GM12878 (cell line): Measurements from ENCODE around the gene CYSRT1. TPM values are rescaled to one million over a fixed set of nuclear protein-coding genes. Genes with fewer than 3 reads are reported as not detected.

Source experiments
- ATAC-seq: fragments of 200-7000 bp; cut with Tn5 transposase; 3 replicates; pipeline ENCODE4 v1.9.1; 2020; ENCODE audit warnings: mild to moderate bottlenecking, moderate library complexity
- BruUV-seq: library from RNA; stranded (reverse); fragments of 400-500 nt; replicated peaks from 2 replicates; lab custom pipeline; 2021; lab: Mats Ljungman, UMichigan
- CTCF ChIA-PET: fragments of 300-600 bp; sonication (Branson Sonifier 250); formaldehyde crosslinking; extraction: SDS; loops from one replicate; lab custom pipeline; 2021; ENCODE audit warnings: inconsistent platforms; lab: Yijun Ruan, JAX
- POLR2A ChIA-PET: fragments of 350-600 bp; formaldehyde crosslinking; extraction: SDS; loops from one replicate; lab custom pipeline; 2021; ENCODE audit warnings: inconsistent platforms; lab: Charles Lee
- RAD21 ChIA-PET: fragments of 300-600 bp; sonication (Branson Sonifier 250); formaldehyde crosslinking; loops from one replicate; lab custom pipeline; 2023; ENCODE audit warnings: antibody characterized with exemption; ENCODE audit not compliant: unreplicated experiment; lab: Charles Lee
- SMC1A ChIA-PET: fragments of 300-600 bp; sonication (Branson Sonifier 250); formaldehyde crosslinking; loops from one replicate; lab custom pipeline; 2023; ENCODE audit not compliant: unreplicated experiment, uncharacterized antibody; lab: Charles Lee
- DNase-seq: peaks from one replicate; pipeline ENCODE4 v3.0.0-alpha.2; 2011; ENCODE audit warnings: low read depth, low spot score
- FAIRE-seq: peaks from 3 replicates; lab custom pipeline; 2011; peaks lifted over from hg19 to GRCh38; lab: Jason Lieb, UNC
- H2AFZ ChIP-seq: 2 replicates; pipeline ENCODE4 v1.6.0; 2011; ENCODE audit warnings: low read depth, low read length, control low read depth; ENCODE audit not compliant: control insufficient read depth
- H3K27ac ChIP-seq: 2 replicates; pipeline ENCODE4 v1.5.1; 2011; ENCODE audit warnings: control low read depth; ENCODE audit not compliant: control insufficient read depth, insufficient read depth
- H3K27me3 ChIP-seq, 2 experiments: replicated peaks in 1 of 2; 2 replicates each; pipeline versions ENCODE4 v1.6.0 to v1.6.1; 2011; ENCODE audit warnings: low read length in 1 of 2; ENCODE audit not compliant: control insufficient read depth in 2 of 2, insufficient read depth in 2 of 2
- H3K36me3 ChIP-seq, 2 experiments: 2 replicates each; pipeline ENCODE4 v1.5.1; 2011; ENCODE audit warnings: low read length in 1 of 2; ENCODE audit not compliant: control insufficient read depth in 2 of 2, insufficient read depth in 2 of 2
- H3K4me1 ChIP-seq: 2 replicates; pipeline ENCODE4 v1.6.1; 2011; ENCODE audit warnings: mild to moderate bottlenecking, low read length, moderate library complexity, mixed read lengths; ENCODE audit not compliant: control insufficient read depth, insufficient read depth
- H3K4me2 ChIP-seq: 2 replicates; pipeline ENCODE4 v1.6.0; 2011; ENCODE audit warnings: control low read depth; ENCODE audit not compliant: control insufficient read depth, insufficient read depth
- H3K4me3 ChIP-seq: fragments of 200-600 bp; sonication (generic); 2 replicates; pipeline ENCODE4 v1.5.1; 2016
- H3K79me2 ChIP-seq: 2 replicates; pipeline ENCODE4 v1.6.0; 2011; ENCODE audit warnings: low read length; ENCODE audit not compliant: control insufficient read depth, insufficient read depth
- H3K9ac ChIP-seq: 2 replicates; pipeline ENCODE4 v1.8.0; 2011; ENCODE audit warnings: low read length, control low read depth, mixed read lengths; ENCODE audit not compliant: control insufficient read depth, insufficient read depth
- H3K9me3 ChIP-seq: replicated peaks from 3 replicates; pipeline ENCODE4 v1.5.1; 2011; ENCODE audit warnings: mild to moderate bottlenecking, low read length; ENCODE audit not compliant: control insufficient read depth, insufficient read depth
- H4K20me1 ChIP-seq: 2 replicates; pipeline ENCODE4 v1.6.0; 2011; ENCODE audit not compliant: control insufficient read depth, insufficient read depth
- ASH2L ChIP-seq: fragments of 300-600, 200-600 bp; sonication (generic); IDR thresholded peaks from 2 replicates; pipeline ENCODE4 v1.6.1; 2017; ENCODE audit warnings: low read depth, mild to moderate bottlenecking, borderline replicate concordance
- BHLHE40 ChIP-seq, 2 experiments: fragments of 450-650 bp in 1 of 2; IDR thresholded peaks; 2 replicates each; pipeline ENCODE4 v1.6.1; 2011 to 2017; ENCODE audit warnings: low read depth in 2 of 2, borderline replicate concordance in 1 of 2, improper control_type of control experiment in 1 of 2, low read length in 1 of 2, mild to moderate bottlenecking in 1 of 2
- EP300 ChIP-seq, 2 experiments: fragments of 150-350 bp in 1 of 2; IDR thresholded peaks; 2 replicates each; pipeline ENCODE4 v1.6.1; 2011 to 2012; ENCODE audit warnings: low read depth in 2 of 2, low read length in 2 of 2, borderline replicate concordance in 1 of 2, improper control_type of control experiment in 1 of 2, inconsistent platforms in 1 of 2; ENCODE audit not compliant: control insufficient read depth in 1 of 2
- EZH2 ChIP-seq: IDR thresholded peaks from 2 replicates; pipeline ENCODE4 v1.6.1; 2012; ENCODE audit warnings: low read depth, mild to moderate bottlenecking, control low read depth, inconsistent platforms, low read length, borderline replicate concordance; ENCODE audit not compliant: control insufficient read depth
- FOXM1 ChIP-seq: IDR thresholded peaks from 2 replicates; pipeline ENCODE4 v1.6.1; 2012; ENCODE audit warnings: low read depth, mild to moderate bottlenecking, inconsistent platforms, low read length, moderate library complexity
- HDGF ChIP-seq: fragments of 450-650 bp; IDR thresholded peaks from 2 replicates; pipeline ENCODE4 v1.6.1; 2016; ENCODE audit warnings: antibody characterized with exemption
- MYC ChIP-seq: IDR thresholded peaks from 2 replicates; pipeline ENCODE4 v1.6.1; 2011; ENCODE audit warnings: mild to moderate bottlenecking, low read length, moderate library complexity, inconsistent platforms; ENCODE audit not compliant: insufficient read depth, insufficient replicate concordance, insufficient read length, severe bottlenecking
- NFIC ChIP-seq: IDR thresholded peaks from 2 replicates; pipeline ENCODE4 v1.6.1; 2012; ENCODE audit warnings: low read depth, mild to moderate bottlenecking, inconsistent platforms, low read length, moderate library complexity
- RB1 ChIP-seq: fragments of 450-650 bp; formaldehyde crosslinking; IDR thresholded peaks from 2 replicates; pipeline ENCODE4 v1.6.1; 2017; ENCODE audit warnings: mild to moderate bottlenecking, borderline replicate concordance
- RELA ChIP-seq: fragments of 450-650 bp; IDR thresholded peaks from 2 replicates; pipeline ENCODE4 v1.8.0; 2014; ENCODE audit warnings: borderline replicate concordance; ENCODE audit not compliant: partially characterized antibody
- SIN3A ChIP-seq: IDR thresholded peaks from 2 replicates; pipeline ENCODE4 v1.6.1; 2012; ENCODE audit warnings: low read depth, low read length, improper control_type of control experiment
- STAT1 ChIP-seq: fragments of 450-650 bp; conservative IDR thresholded peaks from 2 replicates; pipeline ENCODE4 v1.6.1; 2014; ENCODE audit warnings: antibody characterized with exemption, mild to moderate bottlenecking
- YY1 ChIP-seq: IDR thresholded peaks from 2 replicates; pipeline ENCODE4 v1.6.1; 2011; ENCODE audit warnings: low read depth, mild to moderate bottlenecking, low read length
- WGBS: methylation state at CpG from one replicate; pipeline ENCODE4 v1.1.6; 2016; ENCODE audit warnings: low lambda C conversion rate; ENCODE audit not compliant: insufficient replicate concordance, insufficient coverage; ENCODE audit errors: missing lambda C conversion rate; 5-methylcytosine and 5-hydroxymethylcytosine counted together
- in situ Hi-C: fragments of 300-500 bp; cut with MboI; formaldehyde crosslinking; loops from 9 replicates; pipeline ENCODE4 v1.14.3; 2018; ENCODE audit warnings: mixed read lengths
- intact Hi-C: fragments of 100-400 bp; cut with micrococcal nuclease; formaldehyde crosslinking; loops from one replicate; pipeline ENCODE4 v1.14.2; 2022; ENCODE audit not compliant: unreplicated experiment
- polyA plus RNA-seq, 11 experiments: library from polyadenylated mRNA; depleted of rRNA in 4 of 11; unstranded in 6 of 11; stranded (reverse) in 5 of 11; fragments of >200 nt; fragmentation: Nextera tagmentation in 4 of 11; fragmentation: Illumina TruSeq in 1 of 11; extraction: Ambion mirVana in 4 of 11; extraction: Trizol in 1 of 11; gene quantifications; 1 replicate in 1 of 11; 2 replicates in 10 of 11; pipeline versions ENCODE4 v1.2.1 to v1.2.3, GENCODE V29; 2011 to 2016; ENCODE audit warnings: inconsistent platforms in 2 of 11, missing spikeins in 2 of 11, low read depth in 1 of 11
- total RNA-seq, 4 experiments: library from RNA; depleted of rRNA in 3 of 4; stranded (reverse); fragments of >200 nt in 3 of 4; fragmentation: Illumina TruSeq in 1 of 4; extraction: Trizol in 1 of 4; gene quantifications; 2 replicates each; pipeline versions ENCODE4 v1.2.1 to v1.2.3, GENCODE V29; 2013 to 2021
- TF ChIP-seq, protein P1 (sequence below): fragments of 450-650 bp; IDR thresholded peaks from 2 replicates; pipeline ENCODE4 v1.6.1; 2017; ENCODE audit warnings: antibody characterized with exemption, mild to moderate bottlenecking, moderate library complexity
- TF ChIP-seq, protein P2 (sequence below): fragments of 450-650 bp; IDR thresholded peaks from 2 replicates; pipeline ENCODE4 v1.6.1; 2017; ENCODE audit warnings: borderline replicate concordance
- TF ChIP-seq, protein P3 (sequence below): IDR thresholded peaks from 2 replicates; pipeline ENCODE4 v1.6.1; 2012; ENCODE audit warnings: low read depth, low read length, improper control_type of control experiment
- TF ChIP-seq, protein P4 (sequence below): fragments of 450-650 bp; IDR thresholded peaks from 2 replicates; pipeline ENCODE4 v1.6.1; 2016; ENCODE audit warnings: mild to moderate bottlenecking

The CYSRT1 gene
- total and polyA plus RNA-seq, 10 of the 15 experiments (the other 5 are each of a cell fraction or from before 2014, with no cell fraction given), result 0.24 to 3.6 (median 0.97) TPM; not detected in 1

DNA sequence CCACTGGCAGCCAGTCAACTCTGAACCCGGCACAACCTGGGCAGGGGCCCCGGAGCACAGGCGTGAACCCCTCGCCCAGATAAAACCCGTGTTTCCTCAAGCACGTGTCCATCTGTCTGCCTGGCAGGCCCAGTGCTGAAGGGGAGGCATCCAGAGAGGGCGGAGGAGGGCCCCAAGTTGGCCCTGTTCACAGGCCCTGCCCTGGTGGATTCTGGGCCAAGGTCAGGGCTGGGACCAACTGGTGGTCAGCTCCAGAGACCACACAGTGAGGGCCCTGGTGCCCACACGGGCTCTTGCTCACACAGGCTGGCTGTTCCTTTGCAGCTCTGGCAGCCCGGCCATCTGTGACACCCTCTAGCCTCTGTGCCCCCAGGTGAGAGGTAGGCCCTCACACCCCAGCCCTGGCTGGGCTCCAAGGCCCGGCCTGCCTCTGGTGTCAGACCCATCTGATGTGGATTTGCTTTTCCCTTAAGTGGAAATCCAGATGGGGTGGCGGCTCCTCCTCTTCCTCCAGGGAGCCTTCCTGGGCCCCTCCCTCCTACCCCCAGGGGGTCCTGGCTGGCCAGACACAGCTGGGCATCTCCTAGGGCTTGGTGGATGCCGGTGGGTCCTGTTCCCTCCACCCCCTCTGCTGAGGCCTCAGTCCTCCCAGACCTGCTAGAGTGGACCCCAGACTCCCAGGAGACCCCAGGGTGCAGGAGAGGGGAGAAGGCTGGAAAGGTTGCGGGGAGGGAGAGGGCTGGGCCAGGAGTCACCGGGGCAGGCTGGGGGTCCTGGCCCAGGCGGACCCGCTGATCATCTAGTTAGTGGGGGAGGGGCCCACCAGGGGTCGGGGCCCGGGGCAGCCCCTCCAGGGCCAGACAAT lies 25.6 kb downstream of the CYSRT1 start:
- Histone ChIP-seq H3K27ac (no peak overlapping the region), H3K27me3 (no peaks in the 10 kb centered on the region), H3K79me2 (peaks cover 4% of the 10 kb centered on the region), H3K4me3 (no peak overlapping the region), H2AFZ (no peak overlapping the region), H3K36me3 (no peaks in the 10 kb centered on the region), H3K9me3 (no peaks in the 10 kb centered on the region), H4K20me1 (no peaks in the 10 kb centered on the region), H3K9ac (no peak overlapping the region), H3K4me1 (peaks cover 9% of the 10 kb centered on the region), H3K4me2 (no peak overlapping the region)
- in situ Hi-C loops, result no loop called here
- WGBS, result 50% methylated on average over 14 of the region's 18 CpGs
- intact Hi-C loops, result no loop called here
- SMC1A ChIA-PET, result no interaction called here
- CTCF ChIA-PET, result no interaction called here
- POLR2A ChIA-PET, result no interaction called here
- ATAC-seq (no peak), FAIRE-seq (no peak), DNase-seq (no peak)
- no TSS peak for BruUV-seq
- RAD21 ChIA-PET, result no interaction called here
- TF ChIP-seq, protein P1, sequence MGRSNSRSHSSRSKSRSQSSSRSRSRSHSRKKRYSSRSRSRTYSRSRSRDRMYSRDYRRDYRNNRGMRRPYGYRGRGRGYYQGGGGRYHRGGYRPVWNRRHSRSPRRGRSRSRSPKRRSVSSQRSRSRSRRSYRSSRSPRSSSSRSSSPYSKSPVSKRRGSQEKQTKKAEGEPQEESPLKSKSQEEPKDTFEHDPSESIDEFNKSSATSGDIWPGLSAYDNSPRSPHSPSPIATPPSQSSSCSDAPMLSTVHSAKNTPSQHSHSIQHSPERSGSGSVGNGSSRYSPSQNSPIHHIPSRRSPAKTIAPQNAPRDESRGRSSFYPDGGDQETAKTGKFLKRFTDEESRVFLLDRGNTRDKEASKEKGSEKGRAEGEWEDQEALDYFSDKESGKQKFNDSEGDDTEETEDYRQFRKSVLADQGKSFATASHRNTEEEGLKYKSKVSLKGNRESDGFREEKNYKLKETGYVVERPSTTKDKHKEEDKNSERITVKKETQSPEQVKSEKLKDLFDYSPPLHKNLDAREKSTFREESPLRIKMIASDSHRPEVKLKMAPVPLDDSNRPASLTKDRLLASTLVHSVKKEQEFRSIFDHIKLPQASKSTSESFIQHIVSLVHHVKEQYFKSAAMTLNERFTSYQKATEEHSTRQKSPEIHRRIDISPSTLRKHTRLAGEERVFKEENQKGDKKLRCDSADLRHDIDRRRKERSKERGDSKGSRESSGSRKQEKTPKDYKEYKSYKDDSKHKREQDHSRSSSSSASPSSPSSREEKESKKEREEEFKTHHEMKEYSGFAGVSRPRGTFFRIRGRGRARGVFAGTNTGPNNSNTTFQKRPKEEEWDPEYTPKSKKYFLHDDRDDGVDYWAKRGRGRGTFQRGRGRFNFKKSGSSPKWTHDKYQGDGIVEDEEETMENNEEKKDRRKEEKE, result no peak
- TF ChIP-seq, protein P2, sequence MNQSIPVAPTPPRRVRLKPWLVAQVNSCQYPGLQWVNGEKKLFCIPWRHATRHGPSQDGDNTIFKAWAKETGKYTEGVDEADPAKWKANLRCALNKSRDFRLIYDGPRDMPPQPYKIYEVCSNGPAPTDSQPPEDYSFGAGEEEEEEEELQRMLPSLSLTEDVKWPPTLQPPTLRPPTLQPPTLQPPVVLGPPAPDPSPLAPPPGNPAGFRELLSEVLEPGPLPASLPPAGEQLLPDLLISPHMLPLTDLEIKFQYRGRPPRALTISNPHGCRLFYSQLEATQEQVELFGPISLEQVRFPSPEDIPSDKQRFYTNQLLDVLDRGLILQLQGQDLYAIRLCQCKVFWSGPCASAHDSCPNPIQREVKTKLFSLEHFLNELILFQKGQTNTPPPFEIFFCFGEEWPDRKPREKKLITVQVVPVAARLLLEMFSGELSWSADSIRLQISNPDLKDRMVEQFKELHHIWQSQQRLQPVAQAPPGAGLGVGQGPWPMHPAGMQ, result no peak
- TF ChIP-seq RELA (no peak), STAT1 (no peak), MYC (no peak), YY1 (no peak), HDGF (no peak), EP300 (IDR thresholded peaks at IDR 0.05; ENCODE audit: borderline replicate concordance in 1 of 2, control insufficient read depth in 1 of 2, low read depth in 2 of 2, low read length in 2 of 2) (no peak), SIN3A (no peak), EZH2 (no peak), RB1 (no peak), NFIC (no peak), ASH2L (no peak), FOXM1 (no peak), BHLHE40 (IDR thresholded peaks at IDR 0.05; ENCODE audit: borderline replicate concordance in 1 of 2, low read depth in 2 of 2, low read length in 1 of 2) (no peak)
- TF ChIP-seq, protein P3, sequence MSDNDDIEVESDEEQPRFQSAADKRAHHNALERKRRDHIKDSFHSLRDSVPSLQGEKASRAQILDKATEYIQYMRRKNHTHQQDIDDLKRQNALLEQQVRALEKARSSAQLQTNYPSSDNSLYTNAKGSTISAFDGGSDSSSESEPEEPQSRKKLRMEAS, result no peak
- TF ChIP-seq, protein P4, sequence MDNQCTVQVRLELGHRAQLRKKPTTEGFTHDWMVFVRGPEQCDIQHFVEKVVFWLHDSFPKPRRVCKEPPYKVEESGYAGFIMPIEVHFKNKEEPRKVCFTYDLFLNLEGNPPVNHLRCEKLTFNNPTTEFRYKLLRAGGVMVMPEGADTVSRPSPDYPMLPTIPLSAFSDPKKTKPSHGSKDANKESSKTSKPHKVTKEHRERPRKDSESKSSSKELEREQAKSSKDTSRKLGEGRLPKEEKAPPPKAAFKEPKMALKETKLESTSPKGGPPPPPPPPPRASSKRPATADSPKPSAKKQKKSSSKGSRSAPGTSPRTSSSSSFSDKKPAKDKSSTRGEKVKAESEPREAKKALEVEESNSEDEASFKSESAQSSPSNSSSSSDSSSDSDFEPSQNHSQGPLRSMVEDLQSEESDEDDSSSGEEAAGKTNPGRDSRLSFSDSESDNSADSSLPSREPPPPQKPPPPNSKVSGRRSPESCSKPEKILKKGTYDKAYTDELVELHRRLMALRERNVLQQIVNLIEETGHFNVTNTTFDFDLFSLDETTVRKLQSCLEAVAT, result no peak
